Measurements from ENCODE around the gene RAB26.
"Not testable (repeated sequence)": the region's sequence is repeated elsewhere in the genome, so short reads cannot be mapped to it uniquely, and the experiment has no call there.

The RAB26 gene

DNA sequence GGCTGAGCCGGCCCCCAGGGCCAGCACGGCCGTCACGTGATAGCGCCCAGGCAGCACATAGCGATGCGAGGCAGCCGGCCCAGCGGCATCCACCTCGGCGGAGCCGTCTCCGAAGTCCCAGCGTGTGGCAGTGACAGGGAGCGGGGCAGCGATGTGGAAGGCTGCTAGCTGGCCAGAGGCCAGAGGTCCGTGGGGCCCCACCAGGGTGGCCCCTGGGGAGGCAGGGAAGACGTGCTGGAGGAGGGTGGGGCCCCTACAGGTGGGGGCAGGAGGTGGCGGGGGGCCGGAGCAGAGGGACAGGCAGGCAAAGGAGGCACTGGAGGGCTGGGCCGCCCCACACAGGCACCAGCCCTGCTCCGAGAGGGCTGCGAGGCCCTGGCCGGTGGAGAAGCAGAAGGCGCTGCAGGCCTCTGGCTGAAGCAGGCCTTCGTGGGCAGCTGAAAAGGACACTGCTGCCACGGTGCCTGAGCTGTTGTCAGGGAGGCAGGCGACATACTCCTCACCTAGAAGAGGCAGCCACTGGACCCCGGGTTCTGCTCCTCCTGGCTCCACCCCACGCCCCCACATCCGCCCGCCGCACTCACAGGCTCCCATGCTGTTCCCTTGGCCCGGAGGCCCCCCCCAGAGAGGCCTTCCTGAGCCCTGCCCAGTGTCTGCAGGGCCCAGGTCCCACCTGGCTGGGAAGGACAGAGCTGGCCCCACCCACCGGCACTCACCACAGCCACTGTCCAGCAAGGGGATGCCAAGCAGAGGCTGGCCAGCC, 30.3 kb upstream of the RAB26 start:
- not testable (repeated sequence) for DNase-seq

GRCh38 chr16:2121325-2121724, 27.1 kb upstream of the RAB26 start:
- peak; percentile 34 for DNase-seq

GRCh38 chr16:2121853-2122252, 26.6 kb upstream of the RAB26 start:
- no peak for DNase-seq

DNA sequence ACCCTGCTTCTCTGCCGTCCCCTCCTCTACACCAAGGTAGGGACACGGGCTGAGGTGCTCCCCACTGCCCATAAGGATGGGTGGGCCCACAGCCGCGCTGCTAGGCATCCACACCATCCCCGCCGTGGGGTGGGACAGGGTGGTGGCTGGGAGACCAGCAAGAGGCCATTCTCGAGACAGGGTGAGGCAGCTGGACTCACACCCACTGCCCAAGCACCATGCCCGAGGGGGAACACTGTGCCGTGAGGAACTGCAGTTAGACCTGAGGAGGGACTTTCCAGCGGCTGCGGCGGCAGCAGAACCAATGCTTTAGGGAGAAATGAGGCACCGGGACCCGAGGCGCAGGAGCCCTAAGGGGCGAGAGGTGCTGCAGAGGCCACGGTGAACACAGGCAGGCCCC, 26.0 kb upstream of the RAB26 start:
- DNase-seq = no peak

DNA sequence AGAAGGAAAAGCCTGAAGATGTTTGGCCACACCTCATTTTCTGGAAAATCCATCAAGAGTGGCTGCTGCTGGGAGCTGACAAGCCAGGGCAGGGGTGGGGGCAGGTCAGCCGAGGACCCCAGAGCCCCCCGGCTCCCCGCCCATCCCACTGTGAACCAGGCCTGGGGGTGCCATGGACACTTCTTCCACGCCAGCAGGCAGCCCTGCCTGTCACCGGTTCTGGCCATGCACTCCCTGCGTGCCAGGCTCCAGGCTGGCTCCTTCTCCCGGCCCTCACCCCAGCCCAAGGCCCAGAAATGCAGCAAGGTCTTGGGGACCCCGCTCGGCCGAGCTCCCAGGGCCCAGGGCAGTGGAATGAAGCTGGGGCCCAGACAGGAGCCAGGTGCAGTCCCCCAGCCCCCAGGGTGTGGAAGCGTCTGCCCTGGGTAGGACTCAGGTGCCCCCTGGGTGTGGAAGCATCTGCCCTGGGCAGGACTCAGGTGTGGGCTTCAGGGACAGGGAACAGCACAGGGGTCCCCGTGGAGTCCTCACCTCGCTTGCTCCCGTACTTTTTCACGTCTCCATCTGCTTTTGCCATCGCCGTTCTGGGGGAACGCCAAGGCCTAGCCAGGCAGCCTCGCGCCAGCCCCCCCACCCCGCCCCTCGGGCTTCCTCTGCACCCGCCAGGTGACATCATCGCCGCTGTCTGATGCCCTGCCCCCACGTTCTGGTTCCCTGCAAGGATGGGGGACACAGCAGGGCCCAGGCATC, 25.3 kb upstream of the RAB26 start:
- not testable (repeated sequence) for DNase-seq

DNA sequence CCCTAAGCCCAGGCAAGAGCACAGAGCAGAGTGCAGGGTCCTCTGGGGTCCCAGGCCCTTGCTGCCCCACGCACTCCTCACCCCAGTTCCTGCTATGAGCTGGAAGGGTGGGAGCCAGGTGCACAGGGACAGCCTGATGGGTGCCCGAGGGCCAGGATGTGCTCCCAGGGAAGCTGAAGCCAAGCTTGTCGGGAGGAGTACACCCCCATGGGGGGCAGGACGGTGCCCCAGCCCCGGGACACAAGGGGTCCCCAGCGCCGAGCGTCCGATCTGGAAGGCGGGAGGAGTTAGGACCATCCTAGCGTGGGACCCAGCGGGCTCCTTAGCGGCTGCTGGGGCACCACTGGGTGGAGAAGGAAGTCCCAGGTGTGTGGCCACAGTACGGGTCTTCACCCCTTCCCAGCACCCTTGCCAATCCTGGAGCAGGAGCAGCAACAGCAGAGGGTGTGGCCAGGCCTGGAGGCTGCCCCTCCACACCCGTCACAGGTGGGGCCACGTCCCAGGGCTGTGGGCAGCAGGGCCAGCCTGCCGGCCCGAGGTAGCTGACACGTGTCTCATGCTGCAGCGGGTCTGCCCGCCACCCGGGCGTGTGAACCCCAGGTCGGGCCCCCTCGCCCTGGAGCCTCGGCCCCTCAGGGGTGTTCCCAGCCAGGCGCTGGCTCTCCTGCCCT, 24.6 kb upstream of the RAB26 start:
- not testable (repeated sequence) for DNase-seq

DNA sequence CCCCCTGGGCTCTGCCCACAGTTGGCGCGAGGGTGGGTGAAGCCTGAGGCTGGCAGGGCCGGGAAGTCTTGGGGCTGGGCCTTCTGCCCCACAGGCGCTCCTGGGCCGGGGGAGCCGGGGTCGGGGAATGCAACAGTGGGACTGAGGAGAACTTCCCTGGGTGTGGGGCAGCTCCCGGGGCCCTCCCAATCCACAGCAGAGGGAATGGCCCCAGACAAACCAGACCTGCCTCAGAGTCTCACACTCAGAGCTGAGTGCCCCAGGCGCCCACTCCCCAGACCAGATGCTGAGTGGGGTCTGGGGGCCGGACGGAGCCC, 24.1 kb upstream of the RAB26 start:
- DNase-seq = not testable (repeated sequence)

DNA sequence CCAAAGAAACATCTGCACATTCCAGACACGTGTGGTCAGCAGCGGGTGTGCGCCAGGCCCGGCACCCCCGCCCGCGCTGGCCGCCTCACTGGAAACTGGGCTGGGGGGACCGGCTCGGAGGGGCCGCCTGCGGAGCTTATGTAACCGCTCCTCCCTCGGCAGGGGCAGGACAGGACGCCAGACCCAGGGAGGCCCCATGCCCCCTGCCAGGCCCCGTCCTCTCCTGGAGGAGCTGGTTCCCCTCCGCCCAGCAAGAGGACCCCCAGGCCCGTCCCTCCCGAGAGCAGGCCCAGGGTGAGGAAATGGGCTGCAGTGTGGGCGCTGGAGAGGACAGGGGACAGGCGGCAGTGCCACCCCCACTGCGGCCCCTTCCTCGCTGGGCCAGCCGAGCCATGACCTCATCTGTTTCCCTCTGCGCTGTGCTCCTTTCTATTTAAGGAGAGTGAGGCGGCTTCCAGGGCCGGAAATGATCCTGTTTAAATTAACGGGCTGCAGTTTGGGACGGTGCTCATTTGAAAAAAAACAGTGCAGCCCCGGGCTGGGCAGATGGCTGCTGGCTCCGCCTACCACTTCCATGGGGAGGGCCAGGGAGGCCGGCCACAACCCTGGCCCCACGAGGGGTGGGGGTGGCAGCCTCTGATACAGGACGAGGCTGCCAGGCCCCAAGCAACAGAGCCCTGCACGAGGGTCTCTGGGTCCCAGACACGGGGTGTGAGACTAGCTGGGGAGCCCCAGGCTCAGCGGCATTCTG, 23.6 kb upstream of the RAB26 start:
- DNase-seq = not testable (repeated sequence)

DNA sequence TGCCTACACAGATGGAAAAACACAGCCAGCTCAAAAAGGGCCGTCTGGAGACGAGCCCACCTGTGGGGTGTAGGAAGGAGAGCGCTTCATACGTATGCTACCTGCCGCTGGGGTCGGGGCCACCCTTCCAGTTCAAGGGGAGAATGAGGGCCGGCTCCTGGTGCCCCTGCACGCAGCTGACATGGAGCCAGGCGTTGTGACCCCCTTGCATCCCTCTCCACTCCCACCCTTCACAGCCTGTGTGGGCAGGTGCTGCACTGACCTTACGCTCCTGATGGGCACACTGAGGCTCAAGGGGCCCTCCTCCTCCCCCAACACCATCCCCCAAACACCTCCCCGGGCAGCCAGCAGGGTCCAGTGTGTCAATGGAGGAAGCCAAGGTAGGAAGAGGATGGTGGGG, 22.8 kb upstream of the RAB26 start:
- not testable (repeated sequence) for DNase-seq

DNA sequence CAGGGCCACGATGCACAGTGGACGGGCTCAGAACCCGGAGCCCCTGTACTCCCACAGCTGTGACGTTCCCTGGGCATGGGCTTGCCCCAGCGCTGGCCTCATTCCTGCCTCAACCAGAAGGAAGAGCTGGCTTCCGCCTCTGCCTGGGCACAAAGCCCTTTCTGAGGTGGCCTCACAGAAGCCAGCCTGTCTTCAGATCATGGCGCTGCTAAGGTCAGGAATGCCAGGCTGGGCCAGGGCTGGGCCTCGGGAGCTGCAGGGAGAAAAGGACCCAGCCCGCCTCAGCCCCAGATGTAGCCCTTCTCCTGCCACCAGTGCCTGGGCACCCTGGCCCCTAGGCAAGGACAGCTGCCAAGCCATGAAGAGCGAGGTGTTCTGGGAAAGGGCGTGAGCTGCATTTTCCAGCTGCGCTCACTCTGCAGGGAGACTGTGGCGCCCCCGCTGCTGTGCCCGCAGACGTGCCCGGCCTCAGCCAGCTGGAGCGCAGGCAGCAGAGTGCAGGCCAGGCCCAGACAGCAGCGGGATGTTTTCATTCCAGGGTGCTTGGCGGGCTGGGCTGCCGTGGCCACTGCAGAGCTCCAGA, 22.2 kb upstream of the RAB26 start:
- DNase-seq = not testable (repeated sequence)

DNA sequence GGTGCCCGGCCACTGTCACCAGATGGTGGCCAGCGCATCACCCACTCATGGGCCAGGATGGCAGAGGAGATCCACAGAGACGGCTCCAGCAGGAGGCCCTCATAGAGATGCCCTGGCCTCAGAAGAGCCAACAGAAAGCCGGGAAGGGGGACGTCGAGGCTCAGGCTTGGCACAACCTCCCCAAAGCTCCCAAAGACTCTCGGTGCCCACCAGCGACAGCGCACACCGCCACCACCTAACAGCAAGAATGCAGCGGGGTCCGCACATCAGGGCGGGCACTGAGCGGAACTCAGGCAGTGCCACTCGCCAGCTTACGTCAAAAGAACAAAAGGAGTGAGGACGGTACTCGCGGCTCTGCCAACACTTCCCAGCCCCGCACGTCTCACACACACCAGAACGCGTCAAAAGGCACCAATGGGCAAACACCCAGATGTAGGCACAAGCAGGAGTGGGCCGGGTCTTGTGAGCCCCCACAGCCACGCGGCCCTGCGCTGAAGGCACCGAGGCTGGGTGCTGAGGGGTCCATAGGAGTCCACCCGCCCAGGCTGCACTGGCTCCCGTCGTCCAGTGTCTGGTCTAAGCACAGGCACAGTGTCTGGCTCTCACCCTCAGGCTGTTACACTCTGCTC, 21.4 kb upstream of the RAB26 start:
- not testable (repeated sequence) for DNase-seq

DNA sequence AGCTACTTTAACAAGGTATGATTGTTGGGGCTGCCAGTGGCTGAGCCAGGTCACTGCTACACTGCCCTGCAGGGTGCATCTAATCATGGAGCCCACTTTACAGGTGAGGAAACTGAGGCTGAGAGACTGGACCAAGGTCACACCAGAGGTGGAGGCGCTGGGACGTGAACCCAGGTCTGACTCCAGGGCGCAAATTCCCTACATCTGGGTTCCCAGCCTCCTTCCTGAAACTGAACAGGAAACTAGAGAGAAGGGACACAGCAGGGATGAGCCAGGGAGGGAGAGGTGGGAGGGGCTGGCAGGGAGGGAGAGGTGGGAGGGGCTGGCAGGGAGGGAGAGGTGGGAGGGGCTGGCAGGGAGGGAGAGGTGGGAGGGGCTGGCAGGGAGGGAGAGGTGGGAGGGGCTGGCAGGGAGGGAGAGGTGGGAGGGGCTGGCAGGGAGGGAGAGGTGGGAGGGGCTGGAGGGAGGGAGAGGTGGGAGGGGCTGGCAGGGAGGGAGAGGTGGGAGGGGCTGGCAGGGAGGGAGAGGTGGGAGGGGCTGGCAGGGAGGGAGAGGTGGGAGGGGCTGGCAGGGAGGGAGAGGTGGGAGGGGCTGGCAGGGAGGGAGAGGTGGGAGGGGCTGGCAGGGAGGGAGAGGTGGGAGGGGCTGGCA, 20.7 kb upstream of the RAB26 start:
- DNase-seq = peak; percentile 59

DNA sequence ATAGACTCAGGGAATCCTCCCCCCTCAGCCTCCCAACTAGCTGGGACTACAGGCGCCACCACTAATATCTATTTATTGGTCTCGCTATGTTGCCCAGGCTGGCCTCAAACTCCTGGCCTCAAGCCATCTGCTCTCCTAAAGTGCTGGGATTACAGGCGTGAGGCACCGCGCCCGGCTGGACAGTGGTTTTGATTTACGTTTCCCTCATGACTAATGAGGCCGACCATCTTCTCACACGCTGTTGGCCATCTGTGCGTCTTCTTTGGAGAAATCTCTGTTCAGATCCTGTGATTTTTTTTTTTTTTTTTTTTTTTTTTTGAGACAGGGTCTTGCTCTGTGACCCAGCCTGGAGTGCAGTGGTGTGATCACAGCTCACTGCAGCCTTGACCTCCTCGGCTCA, 19.2 kb upstream of the RAB26 start:
- DNase-seq = not testable (repeated sequence)

GRCh38 chr16:2129890-2130447, 18.5 kb upstream of the RAB26 start:
- not testable (repeated sequence) for DNase-seq

- not testable (repeated sequence) for DNase-seq
These were observed 14.6 kb upstream of the RAB26 start for GRCh38 chr16:2133797-2134196.

GRCh38 chr16:2135071-2135470, 13.4 kb upstream of the RAB26 start:
- not testable (repeated sequence) for DNase-seq

DNA sequence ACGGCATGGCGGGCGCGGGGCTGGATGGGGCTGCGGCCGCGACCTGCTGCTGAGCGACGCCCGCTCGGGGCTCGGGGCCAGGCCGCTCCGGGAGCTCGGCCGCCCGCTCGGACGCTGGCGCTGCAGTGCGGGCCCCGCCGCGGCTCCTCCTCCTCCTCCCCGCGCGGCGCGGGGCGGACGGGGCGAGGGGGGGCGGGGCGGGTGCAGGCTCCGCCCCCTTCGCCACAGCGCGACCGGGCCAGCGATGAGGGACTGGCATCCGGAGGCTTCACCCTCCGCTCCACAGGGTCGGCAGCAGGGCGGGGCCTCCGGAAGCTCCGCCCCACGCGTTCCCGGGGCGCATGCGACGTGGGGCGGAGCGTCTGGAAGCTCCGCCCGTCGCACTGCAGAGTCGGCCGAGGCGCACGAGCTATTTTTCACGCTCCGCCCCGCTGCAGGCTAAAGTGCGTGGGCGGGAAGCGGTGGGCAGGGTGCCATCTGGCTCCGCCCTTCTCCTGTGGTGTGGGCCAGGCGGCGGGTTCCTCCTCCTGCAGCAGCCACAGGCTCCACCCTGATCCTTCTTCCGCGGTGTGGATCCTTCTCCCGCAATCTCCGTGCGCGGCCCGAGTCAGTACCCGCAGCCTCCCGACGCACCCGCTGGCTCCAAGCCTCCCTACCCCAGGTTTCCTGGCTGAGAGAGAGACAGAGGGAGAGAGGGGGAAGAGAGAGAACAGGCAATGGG, 12.5 kb upstream of the RAB26 start, which contains the start of gene PKD1:
PKD1 (minus strand) TSS at position 129 of the 721 bp plus-strand sequence. CDS start 209 bp downstream, outside the sequence.
- peak; percentile 99 for DNase-seq

GRCh38 chr16:2142942-2143877, 5.2 kb upstream of the RAB26 start:
- DNase-seq = no peak

GRCh38 chr16:2143878-2144485, 4.4 kb upstream of the RAB26 start:
- DNase-seq = no peak
